DMS 273 (cell line): ENCODE results near the gene UNC79.
A peak's percentile ranks its signal among the peaks of the same experiment; 100 is the strongest.
"Not testable (repeated sequence)": the region's sequence is repeated elsewhere in the genome, so short reads cannot be mapped to it uniquely, and the experiment has no call there.

Experiments used
- DNase-seq: peaks from one replicate; lab custom pipeline; 2025; ENCODE audit not compliant: unreplicated experiment; lab: John Stamatoyannopoulos, UW

UNC79 gene

DNA sequence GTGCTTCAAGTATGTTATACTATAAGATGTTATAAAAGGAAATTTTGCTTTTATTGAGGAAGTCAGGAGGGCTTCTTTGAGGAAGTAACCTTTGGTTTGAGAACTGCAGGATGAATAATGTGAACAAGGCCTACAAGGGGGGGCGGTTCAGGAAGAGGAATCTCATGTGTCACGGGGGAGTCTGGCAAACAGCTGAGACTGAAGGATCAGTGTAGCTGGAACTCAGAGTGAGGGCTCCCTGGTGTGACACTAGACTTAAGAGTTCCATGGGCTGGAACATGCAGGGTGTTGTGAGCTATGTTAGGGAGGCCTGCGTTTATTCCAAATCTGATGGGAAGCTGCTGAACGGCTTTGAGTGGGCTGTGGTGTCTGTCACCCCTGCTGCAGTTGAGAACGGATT, 62.3 kb downstream of the UNC79 start:
- DNase-seq: no peak

- DNase-seq: not testable (repeated sequence)
Observed at GRCh38 chr14:93493622-93494021, 62.9 kb downstream of the UNC79 start.

GRCh38 chr14:93496856-93497741, 66.4 kb downstream of the UNC79 start:
- no peak for DNase-seq

DNA sequence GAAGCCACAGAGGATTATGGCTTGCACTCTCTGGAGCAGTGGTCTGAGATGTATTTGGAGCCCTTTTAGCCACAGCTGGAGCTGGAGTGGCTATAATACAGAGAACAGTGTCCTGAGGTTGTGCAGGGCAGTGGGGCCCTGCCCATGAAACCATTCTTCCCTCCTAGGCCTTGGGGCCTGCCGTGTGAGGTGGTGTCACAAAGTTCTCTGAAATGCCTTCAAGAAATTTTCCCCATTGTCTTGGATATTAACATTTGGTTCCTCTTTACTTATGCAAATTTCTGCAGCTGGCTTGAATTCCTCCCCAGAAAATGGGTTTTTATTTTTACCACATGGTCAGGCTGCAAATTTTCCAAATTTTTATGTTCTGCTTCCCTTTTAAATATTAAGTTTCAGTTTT, 79.3 kb downstream of the UNC79 start:
- no peak for DNase-seq

- DNase-seq: no peak
Observed at GRCh38 chr14:93511001-93511400, 80.3 kb downstream of the UNC79 start.

GRCh38 chr14:93520053-93520607, 89.4 kb downstream of the UNC79 start:
- no peak for DNase-seq

DNA sequence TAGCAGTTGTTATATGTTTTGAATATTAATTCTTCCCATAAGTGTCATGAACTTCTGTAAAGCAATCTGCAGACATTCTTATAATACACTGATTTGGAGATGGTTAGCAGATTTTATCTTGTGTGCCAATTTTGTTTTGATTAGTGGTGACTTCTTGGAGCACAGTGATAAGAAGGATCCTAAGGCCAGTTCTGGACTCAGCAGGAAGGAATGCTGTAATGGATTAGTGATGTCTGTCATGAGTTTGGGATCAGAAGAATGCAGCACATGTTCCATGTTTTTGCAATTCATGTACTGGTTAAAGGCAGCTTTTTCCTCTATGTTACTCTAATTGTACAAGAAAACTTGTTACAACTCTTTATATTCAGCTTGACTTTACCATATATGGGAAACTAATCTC, 91.5 kb downstream of the UNC79 start:
- DNase-seq: no peak

DNA sequence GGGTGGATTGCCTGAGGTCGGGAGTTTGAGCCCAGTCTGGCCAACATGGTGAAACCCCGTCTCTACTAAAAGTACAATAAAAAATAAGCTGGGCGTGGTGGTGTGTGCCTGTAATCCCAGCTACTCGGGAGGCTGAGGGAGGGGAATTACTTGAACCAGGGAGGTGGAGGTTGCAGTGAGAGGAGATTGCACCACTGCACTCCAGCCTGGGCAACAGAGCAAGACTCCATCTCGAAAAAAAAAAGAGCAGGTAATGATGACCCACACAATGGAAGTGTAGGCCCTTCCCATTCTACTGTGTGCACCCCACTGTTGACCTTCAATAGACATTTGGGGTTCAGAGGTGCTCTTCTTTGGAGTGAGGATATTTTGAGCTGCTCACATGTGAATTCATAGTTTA, 94.5 kb downstream of the UNC79 start:
- DNase-seq: not testable (repeated sequence)

- DNase-seq: no peak
Observed at GRCh38 chr14:93525696-93526451, 95.1 kb downstream of the UNC79 start.

GRCh38 chr14:93527203-93527607, 96.5 kb downstream of the UNC79 start:
- peak; percentile 5 for DNase-seq

DNA sequence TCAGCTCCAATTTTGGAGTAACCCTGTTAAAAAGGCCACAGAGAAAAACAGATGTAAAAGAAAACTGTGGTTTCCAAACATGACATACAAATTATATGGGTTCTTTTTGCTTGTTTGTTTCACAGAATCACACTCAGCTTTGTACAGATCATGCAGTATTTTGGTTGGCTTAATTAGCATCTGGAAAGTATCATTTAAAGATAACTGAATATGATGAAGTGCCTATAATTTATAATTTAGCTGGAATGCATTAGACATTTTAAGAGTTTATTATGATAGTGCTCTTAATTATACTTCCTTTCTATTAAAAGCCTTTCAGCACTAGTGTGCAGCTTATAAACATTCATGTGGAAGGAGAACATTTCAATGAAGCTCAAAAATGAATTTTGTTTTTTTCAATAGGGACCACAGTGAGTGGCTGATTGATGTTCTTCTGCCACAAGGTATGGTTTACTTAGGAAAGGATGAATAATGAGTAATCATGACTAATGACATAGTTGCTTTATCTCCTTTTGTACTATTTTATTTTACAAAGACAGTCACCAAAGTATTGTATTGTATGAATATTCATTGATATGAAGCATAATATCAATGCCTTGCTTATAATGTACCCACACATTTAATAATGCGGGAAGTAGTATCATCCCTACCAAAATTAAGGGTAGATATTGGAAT, 98.3 kb downstream of the UNC79 start:
- DNase-seq: no peak

DNA sequence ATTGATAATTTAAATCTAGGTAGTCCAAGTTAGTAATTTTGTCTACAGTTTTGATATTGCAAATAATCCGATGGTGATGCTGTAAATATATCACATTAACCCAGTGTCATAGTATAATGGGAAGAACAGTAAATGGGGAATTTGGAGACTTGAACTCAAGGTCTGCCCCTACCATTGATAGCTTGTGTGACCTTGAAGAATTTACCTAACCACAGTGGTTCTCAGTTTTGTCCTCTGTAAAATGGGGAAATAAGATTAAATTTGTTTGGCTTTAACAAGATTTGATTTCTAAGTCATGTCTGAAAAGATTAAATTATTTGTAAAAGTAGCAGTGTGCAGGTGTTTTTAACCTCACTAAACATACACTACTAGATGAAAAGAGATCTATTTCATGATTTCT, 100.9 kb downstream of the UNC79 start:
- no peak for DNase-seq

DNA sequence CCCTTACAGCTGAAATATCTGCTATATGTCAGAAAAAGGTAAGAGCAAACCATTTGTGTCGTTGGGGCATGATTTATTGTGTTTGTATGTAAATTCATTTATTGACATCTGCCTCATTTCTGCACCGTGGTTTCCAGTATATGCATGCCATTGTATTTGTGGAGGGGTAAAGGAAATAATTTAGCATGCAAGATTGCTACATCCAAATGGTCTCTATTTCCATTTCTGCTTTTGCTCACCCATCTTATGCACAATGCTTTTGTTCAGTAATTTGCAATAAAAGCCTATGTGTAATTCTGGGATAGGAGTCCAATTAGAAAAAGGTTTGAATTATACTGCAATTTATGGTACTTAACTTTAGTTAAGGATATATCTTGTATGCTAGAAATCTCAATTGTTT, 101.8 kb downstream of the UNC79 start:
- DNase-seq: no peak

DNA sequence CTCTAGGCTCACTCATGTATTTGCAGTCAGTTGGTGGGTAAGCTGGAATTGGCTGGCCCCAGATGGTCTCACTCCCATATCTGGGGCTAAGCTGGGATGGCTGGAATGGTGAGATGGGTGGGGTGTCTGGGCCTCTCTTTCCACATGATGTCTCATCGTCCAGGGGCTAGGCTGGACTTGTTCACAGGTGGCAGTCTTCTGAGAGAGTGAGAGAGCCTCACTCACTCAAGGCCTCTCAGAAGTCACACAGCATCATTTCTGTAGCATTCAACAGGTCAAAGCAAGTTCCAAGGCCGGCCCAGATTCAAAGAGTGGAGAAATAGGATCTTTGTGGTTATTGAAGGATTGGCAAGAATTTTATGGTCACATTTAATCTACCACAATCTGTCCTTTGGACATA, 102.7 kb downstream of the UNC79 start:
- DNase-seq: no peak

DNA sequence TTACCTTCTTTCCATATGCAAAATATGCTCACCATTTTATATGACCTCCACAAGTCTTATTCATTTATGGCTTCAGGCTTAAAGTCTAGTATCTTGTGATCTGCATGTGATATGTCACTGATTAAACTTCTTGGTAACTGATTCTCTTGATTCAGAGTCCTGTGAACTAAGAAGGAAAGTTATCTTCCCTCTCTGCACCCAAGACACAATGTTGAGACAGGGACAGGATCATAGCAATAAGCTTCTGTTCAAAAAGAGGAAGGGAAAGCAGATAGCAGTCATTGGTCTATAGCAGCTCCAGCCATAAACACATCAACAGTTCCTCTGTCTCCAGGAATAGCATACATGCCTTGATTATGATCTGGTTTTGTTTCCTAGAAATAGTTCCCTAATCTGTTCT, 103.1 kb downstream of the UNC79 start:
- no peak for DNase-seq

DNA sequence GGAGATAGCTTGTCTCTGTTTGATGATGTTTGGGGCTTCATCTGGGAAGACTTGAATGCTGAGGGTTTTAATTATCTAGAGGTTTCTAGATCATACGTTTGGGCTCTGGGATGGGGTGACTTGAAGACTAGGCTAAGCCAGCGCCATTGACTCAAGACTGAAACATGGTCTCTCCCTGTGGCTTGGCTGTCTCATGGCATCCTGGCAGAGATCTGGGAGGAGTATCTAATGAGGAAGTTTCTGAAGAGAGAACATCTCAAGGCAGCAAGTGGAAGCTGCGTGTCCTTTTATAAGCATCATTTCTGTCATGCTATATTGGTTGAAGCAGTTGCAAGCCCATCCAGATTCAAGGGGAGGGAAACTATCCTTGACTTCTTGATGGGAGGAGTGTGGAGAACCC, 104.8 kb downstream of the UNC79 start:
- DNase-seq: no peak

GRCh38 chr14:93536945-93537344, 106.2 kb downstream of the UNC79 start:
- DNase-seq: peak; percentile 52

GRCh38 chr14:93537951-93538350, 107.2 kb downstream of the UNC79 start:
- DNase-seq: no peak

DNA sequence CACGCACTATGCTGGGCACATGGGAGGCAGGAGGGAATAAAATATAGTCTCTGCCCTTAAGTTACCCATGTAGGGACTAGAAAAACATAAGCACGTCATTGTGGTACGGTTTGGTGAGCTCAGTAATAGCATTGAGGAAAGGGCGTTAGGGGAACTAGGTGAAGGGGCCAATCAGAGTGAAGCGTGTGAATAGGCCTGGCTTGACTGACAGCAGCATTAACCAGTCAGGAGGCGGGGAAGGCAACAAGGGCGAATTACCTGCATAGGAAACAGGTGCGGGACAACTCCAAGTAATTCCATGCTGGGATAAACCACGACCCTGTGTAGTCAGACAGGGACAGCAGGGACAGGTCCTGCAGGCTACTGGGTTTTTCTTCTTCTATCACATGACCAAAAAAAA, 107.7 kb downstream of the UNC79 start:
- peak; percentile 32 for DNase-seq

DNA sequence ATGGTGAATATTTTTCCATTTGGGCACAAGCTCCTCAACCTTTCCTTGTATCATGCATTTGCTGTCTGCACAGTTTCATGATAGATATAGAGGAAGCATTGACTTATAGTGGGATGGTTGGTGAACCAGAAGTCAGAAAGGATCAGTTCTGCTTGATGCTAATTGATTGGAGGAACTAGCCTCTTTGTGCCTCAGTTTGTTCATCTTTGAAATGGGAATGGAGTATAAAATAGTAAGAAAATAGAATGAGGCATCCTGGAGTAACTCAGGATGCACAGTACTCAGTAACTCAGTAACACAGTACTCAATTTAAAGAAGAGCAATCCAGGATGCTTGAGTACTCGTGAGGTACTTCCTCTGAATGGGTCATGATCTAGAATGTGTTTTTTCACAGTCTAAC, 109.5 kb downstream of the UNC79 start:
- no peak for DNase-seq

DNA sequence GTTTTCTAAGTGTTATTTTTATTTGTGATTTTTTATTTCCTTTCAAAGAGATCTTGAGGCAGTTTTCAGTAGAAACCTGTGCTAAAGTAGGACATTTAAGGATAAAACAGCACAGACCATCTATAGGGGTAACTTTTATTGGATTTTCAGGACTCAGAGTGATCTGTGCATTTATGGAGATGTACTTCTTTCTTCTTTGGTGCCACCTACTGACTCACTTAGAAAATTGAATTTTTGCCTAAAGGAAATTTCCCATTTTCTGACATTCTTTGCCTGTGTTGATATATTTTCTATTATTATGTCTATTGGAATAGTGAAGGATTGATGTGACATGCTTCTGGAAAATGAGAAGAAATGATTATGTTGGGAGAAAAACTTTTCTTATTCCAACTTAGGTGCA, 113.0 kb downstream of the UNC79 start:
- DNase-seq: peak; percentile 36
